Inferior parietal cortex (tissue), 1 donor: ENCODE data around the gene MRTFA.
"Not testable (repeated sequence)": the region's sequence is repeated elsewhere in the genome, so short reads cannot be mapped to it uniquely, and the experiment has no call there.

ENCODE experiments used
- DNase-seq: peaks from one replicate; pipeline ENCODE4 v3.0.0-alpha.2; 2016; ENCODE audit errors: extremely low spot score

Gene MRTFA

DNA sequence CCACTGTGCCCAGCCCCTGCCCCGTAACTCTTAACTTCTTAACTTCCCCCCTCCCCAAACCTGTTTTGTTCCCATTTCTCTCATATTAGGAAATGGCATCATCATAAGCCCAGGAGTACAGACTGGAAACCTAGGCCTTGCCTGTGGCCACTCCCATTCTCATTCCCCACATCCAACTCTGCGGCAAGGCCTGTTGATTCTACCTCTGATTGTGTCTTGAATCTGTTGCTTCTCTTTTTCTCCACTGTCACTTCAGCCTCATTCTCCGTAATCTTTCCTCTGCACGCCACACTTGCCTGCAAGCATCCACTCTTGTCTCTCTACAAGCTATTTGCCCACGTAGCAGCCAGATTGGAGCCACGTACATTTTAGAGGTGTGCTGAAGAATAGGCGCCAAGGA is 240.9 kb downstream of the MRTFA start:
- DNase-seq, result no peak

DNA sequence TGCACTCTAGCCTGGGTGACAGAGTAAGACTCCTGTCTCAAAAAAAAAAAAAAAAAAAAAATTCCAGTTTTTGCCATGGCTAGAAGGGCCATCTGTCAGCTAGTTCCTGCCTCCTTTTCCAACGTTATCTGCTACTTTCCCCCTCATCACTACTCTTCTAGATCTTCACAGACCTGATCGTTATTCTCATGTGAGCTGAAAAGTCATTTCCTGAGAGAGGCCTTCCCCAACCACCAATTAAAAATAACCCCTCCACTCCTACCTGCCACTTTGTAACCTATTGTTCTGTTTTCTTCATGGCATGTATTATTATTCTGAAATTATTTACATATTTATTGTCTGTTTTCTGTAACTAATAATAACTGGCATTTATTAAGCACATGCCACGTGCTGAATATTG is 241.9 kb downstream of the MRTFA start:
- no peak for DNase-seq

DNA sequence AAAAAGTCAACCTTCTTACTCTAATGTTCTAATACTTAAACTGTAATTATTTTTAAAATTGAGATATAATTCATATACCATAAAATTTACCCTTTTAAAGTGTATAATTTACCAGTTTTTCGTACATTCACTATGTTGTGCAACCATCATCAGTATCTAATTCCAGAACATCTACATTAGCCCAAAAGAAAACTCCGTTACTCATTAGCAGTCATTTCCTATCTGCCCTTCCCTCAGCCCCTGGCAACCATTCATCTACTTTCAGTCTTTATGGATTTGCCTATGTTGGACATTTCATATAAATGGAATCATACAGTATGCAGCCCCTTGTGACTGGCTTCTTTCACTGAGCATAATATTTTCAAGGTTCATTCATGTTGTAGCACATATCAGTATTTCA is 243.9 kb downstream of the MRTFA start:
- no peak for DNase-seq

DNA sequence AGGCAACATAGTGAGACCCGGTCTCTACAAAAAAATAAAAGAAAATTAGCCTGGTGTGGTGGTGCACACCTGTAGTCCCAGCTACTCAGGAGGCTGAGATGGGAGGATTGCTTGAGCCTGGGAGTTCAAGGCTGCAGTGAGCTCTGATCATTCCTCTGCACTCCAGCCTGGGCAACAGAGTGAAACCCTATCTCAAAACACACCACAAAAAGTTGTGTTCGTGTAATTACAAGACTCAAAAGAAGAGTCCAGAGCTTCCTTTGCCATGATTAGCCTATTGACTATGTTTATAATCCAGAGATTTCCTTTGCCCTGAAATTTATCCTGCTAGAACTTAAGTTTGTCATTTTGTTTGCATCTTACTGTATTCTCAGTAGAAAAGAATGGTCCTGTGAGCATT is 245.1 kb downstream of the MRTFA start:
- no peak for DNase-seq

DNA sequence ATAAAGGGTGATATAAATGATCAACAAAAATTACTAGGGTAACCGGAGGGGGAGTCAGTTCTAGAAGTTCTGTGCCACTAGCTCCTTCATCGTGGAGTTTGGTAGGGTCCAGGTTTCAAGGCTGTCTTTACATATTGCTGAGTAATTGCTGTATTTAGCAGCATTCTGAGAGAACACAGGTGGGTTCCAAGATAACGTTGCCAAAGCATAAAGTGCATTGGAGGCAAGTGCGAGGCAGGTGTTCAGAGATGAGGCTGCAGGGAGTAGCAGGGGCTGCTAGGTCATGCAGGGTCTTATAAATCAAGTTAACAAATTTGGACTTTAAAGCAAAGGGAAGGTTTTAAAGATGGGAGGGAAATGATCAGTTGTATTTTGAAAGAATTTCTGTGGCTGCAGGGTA is 248.3 kb downstream of the MRTFA start:
- no peak for DNase-seq

DNA sequence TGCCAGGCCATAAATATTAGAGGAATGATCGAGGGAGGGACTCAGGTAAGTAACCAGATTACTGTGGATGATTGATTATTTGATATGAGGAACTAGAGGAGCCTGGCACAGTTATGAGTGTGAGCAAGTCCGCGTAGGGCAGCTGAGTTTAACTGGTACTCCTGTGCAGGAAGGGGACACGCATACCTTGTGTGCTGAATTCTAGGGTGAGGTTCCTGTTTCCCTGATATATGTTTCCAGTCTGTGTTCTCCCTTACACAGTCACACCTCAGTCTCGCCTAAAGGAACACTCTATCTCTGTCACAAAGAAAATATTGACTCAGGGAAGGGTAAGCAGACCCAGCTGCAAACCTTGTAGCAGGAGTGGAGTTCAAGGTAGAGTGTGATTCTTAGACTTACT is 248.8 kb downstream of the MRTFA start:
- no peak for DNase-seq

DNA sequence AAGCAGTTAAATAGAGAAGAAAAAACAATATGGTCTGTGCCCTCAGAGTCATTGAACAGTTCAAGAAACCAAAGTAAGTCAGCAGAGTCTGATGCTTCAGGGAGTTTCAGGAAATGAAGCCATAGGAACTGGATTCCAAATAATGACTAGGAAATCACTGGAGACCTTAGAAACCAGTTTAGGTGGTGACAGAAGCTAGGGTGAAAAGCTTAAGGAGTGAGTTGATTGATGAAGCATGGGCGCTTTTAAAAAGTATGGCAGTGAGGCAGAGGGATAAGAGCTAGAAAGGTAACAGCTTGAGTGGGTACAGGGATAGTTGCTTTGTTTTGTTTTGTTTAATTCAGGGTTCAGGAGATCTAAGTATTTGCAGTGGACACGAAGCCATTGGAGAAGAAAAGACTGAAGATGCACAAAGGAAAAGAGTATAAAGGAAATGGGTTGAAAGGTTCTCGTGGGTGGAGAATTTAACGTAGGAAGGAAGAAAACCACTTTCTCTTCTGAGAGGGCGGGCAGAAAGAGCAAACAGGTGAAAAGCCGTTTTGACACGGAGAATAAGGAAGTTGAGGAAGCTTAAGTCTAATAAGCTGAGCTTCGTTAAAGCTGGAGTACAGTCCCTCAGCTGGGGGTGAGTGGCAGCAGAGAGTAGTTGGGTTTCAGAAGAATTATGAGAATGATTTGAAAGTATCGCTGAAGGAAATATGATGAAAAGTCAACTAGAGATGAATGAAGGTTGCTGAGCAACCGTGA is 251.3 kb downstream of the MRTFA start:
- no peak for DNase-seq

DNA sequence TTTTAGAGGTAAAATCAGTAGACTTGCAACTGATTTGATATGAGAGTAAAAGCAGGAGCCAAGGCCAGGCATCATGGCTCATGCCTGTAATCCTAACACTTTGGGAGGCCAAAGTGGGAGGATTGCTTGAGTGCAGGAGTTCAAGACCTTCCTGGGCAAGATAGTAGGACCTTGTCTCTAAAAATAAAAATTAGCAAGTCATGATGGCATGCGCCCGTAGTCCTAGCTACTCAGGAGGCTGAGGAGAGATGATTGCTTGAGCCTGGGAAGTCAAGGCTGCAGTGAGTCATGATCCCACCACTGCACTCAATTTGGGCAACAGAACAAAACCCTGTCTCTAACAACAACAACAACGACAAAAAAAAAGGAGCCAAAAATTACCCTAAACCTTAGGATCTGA is 252.6 kb downstream of the MRTFA start:
- no peak for DNase-seq

DNA sequence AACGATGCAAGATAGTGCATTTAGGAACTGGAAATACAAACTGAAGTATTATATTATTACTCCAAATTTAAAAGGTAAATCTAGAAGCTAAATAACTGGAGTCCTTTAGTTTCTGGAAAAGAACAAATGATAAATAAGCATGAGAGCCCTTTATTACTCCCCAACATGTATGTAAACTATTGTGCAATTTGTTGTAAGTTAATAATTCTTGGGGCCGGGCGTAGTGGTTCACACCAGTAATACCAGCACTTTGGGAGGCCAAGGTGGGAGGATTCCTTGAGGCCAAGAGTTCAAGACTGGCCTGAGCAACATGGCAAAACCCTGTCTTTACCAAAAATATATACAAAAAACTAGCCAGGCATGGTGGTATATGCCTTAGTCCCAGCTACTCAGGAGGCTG is 255.1 kb downstream of the MRTFA start:
- DNase-seq, result no peak

DNA sequence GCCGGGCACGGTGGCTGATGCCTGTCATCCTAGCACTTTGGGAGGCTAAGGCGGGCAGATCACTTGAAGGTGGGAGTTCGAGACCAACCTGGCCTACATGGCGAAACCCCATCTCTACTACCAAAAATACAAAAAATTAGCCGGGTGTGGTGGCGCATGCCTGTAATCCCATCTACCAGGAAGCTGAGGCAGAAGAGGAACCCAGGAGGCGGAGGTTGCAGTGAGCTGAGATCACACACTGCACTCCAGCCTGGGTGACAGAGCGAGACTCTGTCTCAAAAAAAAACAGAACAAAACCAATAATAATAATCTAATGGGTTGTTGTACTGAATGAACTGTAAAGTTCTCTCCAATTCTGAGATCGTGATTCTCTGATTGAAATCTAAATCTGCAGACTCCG is 258.1 kb downstream of the MRTFA start:
- DNase-seq, result not testable (repeated sequence)

DNA sequence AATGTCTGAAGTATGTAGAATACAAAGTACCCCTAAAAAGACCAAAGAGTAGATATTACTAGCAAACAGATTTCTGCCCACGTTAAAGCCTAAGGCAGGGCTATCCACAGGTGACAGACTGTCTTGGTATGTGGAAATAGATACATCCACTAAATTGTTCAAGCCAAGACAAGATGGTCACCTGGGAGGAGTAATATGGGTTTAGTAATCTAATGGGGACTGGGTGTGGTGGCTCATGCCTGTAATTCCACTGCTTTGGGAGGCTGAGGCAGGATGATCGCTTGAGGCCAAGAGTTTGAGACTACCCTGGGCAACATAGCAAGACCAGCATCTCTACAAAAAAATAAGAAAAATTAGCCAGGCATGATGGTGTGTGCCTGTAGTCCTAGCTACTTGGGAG is 258.6 kb downstream of the MRTFA start:
- no peak for DNase-seq

DNA sequence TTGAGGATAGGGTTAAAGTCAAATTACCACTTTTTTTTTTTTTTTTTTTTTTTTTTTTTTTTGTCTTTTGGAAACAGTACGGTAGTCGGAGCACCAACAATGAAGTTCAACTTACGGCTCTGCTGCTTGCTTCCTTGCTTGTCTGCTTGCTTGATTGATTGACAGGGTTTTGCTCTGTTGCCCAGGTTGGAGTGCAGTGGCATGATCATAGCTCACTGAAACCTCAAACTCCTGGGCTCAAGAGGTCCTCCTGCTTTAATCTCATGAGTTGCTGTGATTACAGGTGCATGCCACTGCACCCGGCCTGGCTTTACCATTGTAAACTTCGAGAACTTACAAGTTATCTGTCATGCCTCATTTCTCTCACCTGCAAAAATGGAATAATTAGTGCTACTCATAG is 260.4 kb downstream of the MRTFA start:
- no peak for DNase-seq

DNA sequence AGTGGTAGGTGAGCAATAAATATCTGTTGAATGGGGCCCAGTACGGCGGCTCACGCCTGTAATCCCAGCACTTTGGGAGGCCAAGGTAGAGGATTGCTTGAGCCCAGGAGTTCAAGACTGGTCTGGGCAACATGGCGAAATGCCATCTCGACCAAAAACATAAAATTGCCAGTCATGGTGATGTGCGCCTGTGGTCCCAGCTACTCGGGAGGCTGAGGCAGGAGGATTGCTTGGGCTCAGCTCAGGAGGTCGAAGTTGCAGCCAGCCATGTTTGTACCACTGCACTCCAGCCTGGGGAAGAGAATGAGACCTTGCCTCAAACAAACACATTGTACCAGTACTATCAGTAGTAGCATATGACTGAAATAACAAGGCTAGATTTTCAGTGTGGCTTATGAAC is 262.0 kb downstream of the MRTFA start:
- DNase-seq, result no peak

DNA sequence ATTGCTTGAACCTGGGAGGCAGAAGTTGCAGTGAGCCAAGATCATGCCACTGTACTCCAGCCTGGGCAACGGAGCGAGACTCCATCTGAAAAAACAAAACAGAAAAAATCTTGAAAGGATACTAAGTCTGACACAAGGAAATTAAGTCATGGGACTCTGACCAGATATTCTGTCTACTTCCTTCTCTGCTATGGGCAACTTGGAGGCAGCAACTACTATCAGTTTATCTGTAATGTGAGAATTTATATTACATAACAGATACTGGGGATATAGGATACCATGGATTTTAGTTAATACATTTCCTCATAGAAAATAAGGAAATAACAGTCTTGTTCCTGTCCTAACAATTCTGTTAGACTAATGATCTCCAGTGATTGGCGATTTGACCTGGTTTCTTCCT is 267.7 kb downstream of the MRTFA start:
- no peak for DNase-seq

DNA sequence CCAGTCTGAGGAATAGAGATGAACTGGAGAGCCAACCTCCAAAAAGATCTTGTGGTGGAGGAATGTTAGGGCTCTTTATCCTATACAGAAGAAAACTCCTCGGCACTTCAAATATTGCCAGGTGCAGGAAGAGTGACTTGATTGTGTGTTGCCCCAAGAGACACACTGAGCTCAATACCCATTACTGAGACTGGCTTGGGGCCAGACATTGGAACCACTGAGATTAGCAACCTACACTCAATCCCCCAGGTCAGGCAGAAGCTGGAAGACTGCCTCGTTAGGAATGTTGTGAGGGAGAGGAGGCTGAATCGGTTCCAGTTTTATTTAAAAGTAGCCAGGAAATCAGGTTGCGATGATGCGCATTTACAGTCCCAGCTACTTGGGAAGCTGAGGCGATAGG is 268.5 kb downstream of the MRTFA start:
- no peak for DNase-seq

DNA sequence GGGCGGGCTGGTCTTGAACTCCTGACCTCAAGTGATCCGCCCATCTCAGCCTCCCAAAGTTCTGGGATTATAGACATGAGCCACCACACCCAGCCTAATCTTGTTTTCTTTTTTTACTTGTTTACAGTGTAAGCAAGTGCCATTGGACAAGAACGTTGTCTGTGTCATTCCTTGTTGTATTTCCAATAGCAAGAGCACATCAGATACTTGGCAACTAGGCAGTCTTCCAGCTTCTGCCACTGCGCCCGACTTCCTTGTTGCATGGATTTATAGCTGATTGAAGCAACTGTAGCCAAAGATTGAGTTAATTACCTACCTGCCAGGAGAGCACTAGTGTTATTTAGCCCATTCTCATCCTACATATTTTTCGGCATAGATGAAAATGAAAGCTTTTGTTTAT is 269.2 kb downstream of the MRTFA start:
- no peak for DNase-seq

DNA sequence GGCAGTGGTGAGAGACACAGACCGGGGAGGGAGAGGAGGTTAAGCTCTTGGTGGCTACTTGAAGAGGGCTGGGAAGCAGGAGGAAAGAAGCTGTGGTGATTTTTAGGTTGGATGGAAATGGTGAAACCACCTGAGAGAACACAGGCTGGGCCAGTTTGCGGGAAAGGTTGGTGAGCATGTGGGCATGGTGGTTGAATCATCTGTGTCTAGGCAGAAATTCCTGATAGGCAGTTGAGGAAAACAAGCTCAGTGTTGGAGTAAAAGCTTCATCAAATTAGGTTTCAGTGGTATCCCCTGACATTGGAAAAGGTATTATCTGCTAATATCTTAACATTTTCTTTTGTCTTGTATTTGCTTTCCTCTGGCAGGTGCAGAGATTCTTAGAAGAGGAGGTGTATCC is 270.5 kb downstream of the MRTFA start:
- no peak for DNase-seq

DNA sequence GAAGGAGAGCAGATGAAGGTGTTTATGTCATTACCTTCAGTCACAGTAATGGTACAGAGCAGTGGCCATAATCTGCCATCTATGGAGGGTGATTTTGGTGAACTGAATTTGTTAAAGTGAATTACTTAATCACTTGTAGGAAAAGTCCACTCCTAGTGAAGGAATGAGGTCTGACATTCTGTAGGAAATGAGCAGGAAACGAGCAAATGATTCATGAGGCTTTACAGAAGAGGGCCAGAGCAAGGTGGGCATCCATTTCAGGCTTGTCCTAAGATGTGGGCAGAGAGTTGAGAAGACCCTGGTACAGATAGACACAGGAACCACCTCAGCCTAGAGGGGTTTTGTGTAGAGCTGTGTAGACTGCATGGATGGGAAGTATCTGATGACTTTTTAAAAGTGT is 272.1 kb downstream of the MRTFA start:
- no peak for DNase-seq

DNA sequence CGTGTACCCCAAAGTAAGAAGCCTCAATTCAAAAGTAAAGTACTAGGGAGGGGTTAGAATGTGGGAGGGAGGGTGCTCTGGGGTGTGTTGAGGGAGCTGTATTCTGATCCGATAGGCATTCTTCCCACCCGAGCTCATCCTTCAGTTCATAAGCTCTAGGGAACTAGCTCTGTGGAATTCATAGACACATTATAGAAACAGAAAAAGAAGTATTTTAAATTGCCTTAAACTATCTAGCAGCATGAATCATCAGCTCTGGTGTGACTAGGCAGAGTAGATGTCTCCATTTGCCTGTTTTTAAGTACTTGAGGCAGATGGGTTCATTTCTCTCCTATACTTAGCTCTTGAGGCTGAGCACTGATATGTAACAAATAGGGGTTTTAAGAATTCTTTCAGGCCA is 273.5 kb downstream of the MRTFA start:
- peak; percentile 16 for DNase-seq

DNA sequence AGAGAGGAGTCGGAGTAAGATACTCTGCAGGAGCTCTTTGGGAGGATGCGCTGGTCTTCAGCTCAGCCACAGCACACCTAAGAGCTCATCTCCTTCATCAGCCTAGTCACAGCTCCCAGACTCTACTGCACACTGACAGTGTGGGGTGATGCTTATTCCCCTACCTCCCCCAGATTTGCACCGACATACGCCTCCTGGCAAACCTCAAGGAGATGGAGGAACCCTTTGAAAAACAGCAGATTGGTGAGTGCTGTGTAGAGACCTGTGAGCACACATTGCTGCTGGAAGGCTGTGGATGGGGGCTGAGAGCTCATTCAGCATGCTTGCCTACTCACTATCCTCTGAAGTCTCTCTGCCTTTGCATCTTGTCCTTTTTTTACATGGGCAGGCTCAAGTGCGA is 275.4 kb downstream of the MRTFA start:
- DNase-seq, result no peak
